SU-DHL-6 (cell line): ENCODE results near the gene NDUFA9.
A peak's percentile ranks its signal among the peaks of the same experiment; 100 is the strongest.

Source experiments
- H2AFZ ChIP-seq: fragments of 200-600 bp; sonication (generic); 2 replicates; pipeline ENCODE4 v1.6.1; 2014; ENCODE audit warnings: low read depth, mild to moderate bottlenecking, moderate library complexity, mixed read lengths, antibody characterized with exemption, low read length; ENCODE audit not compliant: severe bottlenecking
- H3F3A ChIP-seq: fragments of 200-600 bp; shearing (Covaris generic); 2 replicates; pipeline ENCODE4 v1.6.0; 2016; ENCODE audit warnings: antibody characterized with exemption, mild to moderate bottlenecking; ENCODE audit not compliant: insufficient read depth
- H3K27ac ChIP-seq: fragments of 200-600 bp; sonication (generic); 2 replicates; pipeline ENCODE4 v1.5.1; 2016; ENCODE audit warnings: low read depth, mild to moderate bottlenecking, low read length, moderate library complexity, mixed read lengths
- H3K27me3 ChIP-seq: fragments of 200-600 bp; sonication (generic), shearing (Covaris generic); 2 replicates; pipeline ENCODE4 v1.6.0; 2014; ENCODE audit warnings: mild to moderate bottlenecking, low read length
- H3K36me3 ChIP-seq: fragments of 200-600 bp; sonication (generic); 2 replicates; pipeline ENCODE4 v1.6.1; 2014; ENCODE audit warnings: mild to moderate bottlenecking, low read length, mixed read lengths
- H3K4me2 ChIP-seq: fragments of 300-600, 200-600 bp; shearing (Covaris generic), sonication (generic); 2 replicates; pipeline ENCODE4 v1.6.0; 2014; ENCODE audit warnings: low read length, low read depth, mild to moderate bottlenecking; ENCODE audit not compliant: poor library complexity, severe bottlenecking
- H3K4me3 ChIP-seq: fragments of 200-600 bp; sonication (generic); 2 replicates; pipeline ENCODE4 v1.5.1; 2014; ENCODE audit warnings: antibody characterized with exemption, low read length, mild to moderate bottlenecking, mixed read lengths; ENCODE audit not compliant: insufficient read depth, poor library complexity, severe bottlenecking
- H3K79me2 ChIP-seq: fragments of 200-600 bp; sonication (generic); 2 replicates; pipeline ENCODE4 v1.6.1; 2014; ENCODE audit warnings: mild to moderate bottlenecking, low read length, moderate library complexity; ENCODE audit not compliant: insufficient read depth
- H3K9ac ChIP-seq: fragments of 200-600 bp; sonication (generic); 2 replicates; pipeline ENCODE4 v1.7.0; 2014; ENCODE audit warnings: mild to moderate bottlenecking, low read length
- H3K9me2 ChIP-seq: fragments of 200-600 bp; sonication (generic); replicated peaks from 2 replicates; pipeline ENCODE4 v1.6.1; 2014; ENCODE audit warnings: low read length; ENCODE audit not compliant: insufficient read depth
- H3K9me3 ChIP-seq: fragments of 200-600 bp; sonication (generic); 2 replicates; pipeline ENCODE4 v1.6.1; 2014; ENCODE audit warnings: low read length, mixed read lengths; ENCODE audit not compliant: insufficient read depth
- H4K20me1 ChIP-seq: fragments of 200-600 bp; sonication (generic); 2 replicates; pipeline ENCODE4 v1.6.1; 2014; ENCODE audit warnings: low read depth, mild to moderate bottlenecking, antibody characterized with exemption, low read length, moderate library complexity, mixed read lengths
- EZH2phosphoT487 ChIP-seq: fragments of 200-600 bp; sonication (generic), shearing (Covaris generic); conservative IDR thresholded peaks from 2 replicates; pipeline ENCODE4 v1.6.1; 2018; ENCODE audit warnings: mild to moderate bottlenecking, antibody characterized with exemption, low read length, moderate library complexity, mixed read lengths
- TF ChIP-seq, protein P1 (sequence below): fragments of 200-600 bp; sonication (generic); IDR thresholded peaks from one replicate; pipeline ENCODE4 v1.5.1; 2017; ENCODE audit warnings: antibody characterized with exemption, mild to moderate bottlenecking, low read length, moderate library complexity; ENCODE audit not compliant: insufficient read depth, poor library complexity, severe bottlenecking

NDUFA9 gene

DNA sequence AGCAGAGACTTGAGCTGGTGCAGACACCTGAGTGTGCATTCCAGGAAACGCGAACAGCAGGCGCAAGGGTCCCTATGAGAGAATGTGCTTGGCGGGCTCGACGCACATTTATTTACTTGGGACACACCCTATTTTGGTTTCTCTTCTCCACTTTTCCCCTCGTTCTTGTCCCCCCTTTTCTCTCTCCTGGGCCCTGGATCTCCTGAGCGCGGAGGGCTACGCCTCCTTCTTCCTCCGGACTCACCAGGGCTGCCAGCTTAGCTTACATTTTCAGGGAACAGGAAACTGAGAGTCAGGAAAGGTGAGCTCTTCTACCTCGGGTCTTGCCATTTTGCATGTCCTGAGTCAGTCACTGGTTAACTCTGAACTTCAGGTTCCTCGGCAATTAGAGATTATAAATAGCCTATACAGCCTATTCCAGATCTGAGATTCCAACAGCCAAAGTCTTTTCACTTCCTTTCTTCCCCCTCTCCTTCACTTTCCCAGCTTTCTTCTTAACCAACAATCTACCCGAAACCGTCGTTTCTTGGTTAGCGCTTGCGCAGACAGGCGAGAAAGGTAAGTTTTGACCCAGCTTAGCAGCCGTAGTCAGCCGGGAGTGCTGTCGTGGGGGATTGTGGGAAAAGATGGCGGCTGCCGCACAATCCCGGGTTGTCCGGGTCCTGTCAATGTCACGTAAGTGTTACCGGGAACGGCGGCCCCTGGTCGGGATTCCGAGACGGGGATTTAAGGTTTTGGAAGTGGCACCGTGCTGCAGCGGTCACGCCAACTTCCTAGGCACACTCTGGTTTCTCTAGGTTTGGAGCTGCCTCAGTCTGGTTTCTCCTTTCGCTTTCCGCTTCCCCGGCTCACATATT is at the start of gene NDUFA9, which contains the start of gene AKAP3:
Gene NDUFA9 (plus strand): TSS at position 614 of the 857 bp plus-strand sequence. CDS start 13 bp downstream, at position 627.
Gene AKAP3 (minus strand): TSS at position 551 of the 857 bp plus-strand sequence. CDS start 10,855 bp downstream, outside the sequence.
- Histone ChIP-seq H3F3A (no peaks in the 10 kb centered on the region), H3K4me2 (peak within 1 kb of the TSS; percentile 89), H3K27me3 (no peaks in the 10 kb centered on the region), H3K9me2 (no peaks in the 10 kb centered on the region), H3K9me3 (no peaks in the 10 kb centered on the region), H2AFZ (peak within 1 kb of the TSS; percentile 95), H3K79me2 (peaks cover 47% of the 10 kb centered on the region), H3K9ac (peak within 1 kb of the TSS; percentile 74), H3K36me3 (no peaks in the 10 kb centered on the region), H3K4me3 (peak within 1 kb of the TSS; percentile 74), H4K20me1 (0 out of 2 replicates have a peak, but pooled peaks cover 2% of the 10 kb centered on the region), H3K27ac (peak within 1 kb of the TSS; percentile 38; the same call in 1 of the 2 replicates)
- TF ChIP-seq, protein P1, sequence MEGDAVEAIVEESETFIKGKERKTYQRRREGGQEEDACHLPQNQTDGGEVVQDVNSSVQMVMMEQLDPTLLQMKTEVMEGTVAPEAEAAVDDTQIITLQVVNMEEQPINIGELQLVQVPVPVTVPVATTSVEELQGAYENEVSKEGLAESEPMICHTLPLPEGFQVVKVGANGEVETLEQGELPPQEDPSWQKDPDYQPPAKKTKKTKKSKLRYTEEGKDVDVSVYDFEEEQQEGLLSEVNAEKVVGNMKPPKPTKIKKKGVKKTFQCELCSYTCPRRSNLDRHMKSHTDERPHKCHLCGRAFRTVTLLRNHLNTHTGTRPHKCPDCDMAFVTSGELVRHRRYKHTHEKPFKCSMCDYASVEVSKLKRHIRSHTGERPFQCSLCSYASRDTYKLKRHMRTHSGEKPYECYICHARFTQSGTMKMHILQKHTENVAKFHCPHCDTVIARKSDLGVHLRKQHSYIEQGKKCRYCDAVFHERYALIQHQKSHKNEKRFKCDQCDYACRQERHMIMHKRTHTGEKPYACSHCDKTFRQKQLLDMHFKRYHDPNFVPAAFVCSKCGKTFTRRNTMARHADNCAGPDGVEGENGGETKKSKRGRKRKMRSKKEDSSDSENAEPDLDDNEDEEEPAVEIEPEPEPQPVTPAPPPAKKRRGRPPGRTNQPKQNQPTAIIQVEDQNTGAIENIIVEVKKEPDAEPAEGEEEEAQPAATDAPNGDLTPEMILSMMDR = no peak
- no peak for TF ChIP-seq EZH2phosphoT487

DNA sequence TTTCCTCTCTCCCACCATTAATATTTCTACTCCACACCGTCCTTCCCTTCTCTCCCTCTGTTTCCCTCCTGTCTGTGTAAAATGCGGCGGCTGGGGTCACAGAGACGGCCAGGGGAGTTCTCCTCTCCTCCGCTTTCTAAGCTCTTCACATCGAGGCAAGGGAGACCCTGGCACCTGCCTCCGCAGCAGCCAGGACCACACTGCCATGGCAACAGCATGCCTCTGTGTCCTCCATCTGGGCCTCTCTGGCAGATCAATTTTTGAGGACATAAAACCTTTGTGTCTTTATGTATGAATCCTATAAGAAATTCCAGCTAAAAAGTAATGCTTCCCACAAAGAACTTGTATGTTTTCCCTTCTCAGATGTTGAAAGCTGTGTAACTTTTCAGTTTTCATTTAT is 45.5 kb upstream of the NDUFA9 start:
- TF ChIP-seq, protein P1 = no peak
- TF ChIP-seq EZH2phosphoT487 = no peak
- H3K9ac ChIP-seq = no peak overlapping the region
- H3K27me3 ChIP-seq = no peaks in the 10 kb centered on the region
- H3K79me2 ChIP-seq = peaks cover 11% of the 10 kb centered on the region
- H3K4me2 ChIP-seq = no peak overlapping the region
- no peaks in the 10 kb centered on the region for H3K9me2 ChIP-seq
- no peak overlapping the region for H3K27ac ChIP-seq
- no peak overlapping the region for H2AFZ ChIP-seq
- no peaks in the 10 kb centered on the region for H4K20me1 ChIP-seq
- no peaks in the 10 kb centered on the region for H3K9me3 ChIP-seq
- no peak overlapping the region for H3K4me3 ChIP-seq
- no peaks in the 10 kb centered on the region for H3K36me3 ChIP-seq
- H3F3A ChIP-seq = no peaks in the 10 kb centered on the region

DNA sequence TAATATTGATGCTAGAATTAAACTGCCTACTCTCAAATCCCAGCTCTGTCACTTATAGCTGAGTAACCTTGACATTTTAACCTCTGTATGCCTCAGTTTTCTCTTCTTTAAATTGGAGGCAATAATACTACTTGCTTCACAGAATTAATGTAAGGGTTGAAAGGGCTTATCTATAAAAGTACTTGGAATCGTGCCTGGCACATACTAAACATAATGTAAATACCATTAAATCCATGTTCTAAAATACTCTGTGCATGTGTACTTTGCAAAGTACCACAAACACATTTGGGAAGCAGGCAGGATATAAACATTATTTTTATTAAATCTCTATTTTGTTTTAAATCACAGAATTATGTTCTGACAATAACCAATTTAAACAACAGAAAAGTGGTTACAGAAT is 45.0 kb upstream of the NDUFA9 start:
- no peak overlapping the region for H3K9ac ChIP-seq
- no peak overlapping the region for H3K4me2 ChIP-seq
- H3K27ac ChIP-seq = no peak overlapping the region
- no peaks in the 10 kb centered on the region for H3K9me2 ChIP-seq
- H4K20me1 ChIP-seq = no peaks in the 10 kb centered on the region
- H3F3A ChIP-seq = no peaks in the 10 kb centered on the region
- H3K4me3 ChIP-seq = no peak overlapping the region
- no peaks in the 10 kb centered on the region for H3K27me3 ChIP-seq
- H2AFZ ChIP-seq = no peak overlapping the region
- peaks cover 11% of the 10 kb centered on the region for H3K79me2 ChIP-seq
- TF ChIP-seq, protein P1 = no peak
- no peak for TF ChIP-seq EZH2phosphoT487
- H3K36me3 ChIP-seq = no peaks in the 10 kb centered on the region
- no peaks in the 10 kb centered on the region for H3K9me3 ChIP-seq
